HG02623 (cell line): ENCODE data around the gene NBL1.
A peak's percentile ranks its signal among the peaks of the same experiment; 100 is the strongest.

ENCODE experiments used
- ATAC-seq: cut with Tn5 transposase; IDR thresholded peaks from one replicate; pipeline ENCODE4 v1.9.1; 2021; ENCODE audit warnings: moderate library complexity; ENCODE audit not compliant: unreplicated experiment

NBL1 gene

GRCh38 chr1:19643602-19644394 is at the start of gene NBL1:
TSS of gene NBL1 (plus strand) at chr1:19644311. CDS start at chr1:19655031, 10,720 bp downstream.
- ATAC-seq, result no peak

- ATAC-seq, result no peak
These were observed 47.9 kb upstream of the NBL1 start for GRCh38 chr1:19596065-19596713.

- ATAC-seq, result peak; percentile 83
These were observed 47.2 kb upstream of the NBL1 start for GRCh38 chr1:19596714-19597495.

- ATAC-seq, result no peak
These were observed 46.4 kb upstream of the NBL1 start for GRCh38 chr1:19597496-19598309.

- no peak for ATAC-seq
These were observed 44.3 kb upstream of the NBL1 start for GRCh38 chr1:19599810-19600209.

- no peak for ATAC-seq
These were observed 41.6 kb upstream of the NBL1 start for GRCh38 chr1:19602486-19602885.

GRCh38 chr1:19605967-19606366 is 38.1 kb upstream of the NBL1 start:
- no peak for ATAC-seq

GRCh38 chr1:19606817-19607642 is 37.1 kb upstream of the NBL1 start:
- no peak for ATAC-seq

- no peak for ATAC-seq
These were observed 35.9 kb upstream of the NBL1 start for GRCh38 chr1:19608232-19608631.

GRCh38 chr1:19610282-19610981 is 33.7 kb upstream of the NBL1 start:
- ATAC-seq, result no peak

GRCh38 chr1:19612530-19612929 is 31.6 kb upstream of the NBL1 start:
- ATAC-seq, result no peak

- no peak for ATAC-seq
These were observed 30.9 kb upstream of the NBL1 start for GRCh38 chr1:19613171-19613703.

GRCh38 chr1:19615438-19615837 is 28.7 kb upstream of the NBL1 start:
- ATAC-seq, result no peak

- no peak for ATAC-seq
These were observed 27.6 kb upstream of the NBL1 start for GRCh38 chr1:19616489-19616888.

GRCh38 chr1:19617376-19617775 is 26.7 kb upstream of the NBL1 start:
- no peak for ATAC-seq

- no peak for ATAC-seq
These were observed 25.7 kb upstream of the NBL1 start for GRCh38 chr1:19618428-19618827.

- no peak for ATAC-seq
These were observed 24.3 kb upstream of the NBL1 start for GRCh38 chr1:19619697-19620384.

- no peak for ATAC-seq
These were observed 23.3 kb upstream of the NBL1 start for GRCh38 chr1:19620786-19621185.
